ENCODE results near the gene VAMP3.

DNA sequence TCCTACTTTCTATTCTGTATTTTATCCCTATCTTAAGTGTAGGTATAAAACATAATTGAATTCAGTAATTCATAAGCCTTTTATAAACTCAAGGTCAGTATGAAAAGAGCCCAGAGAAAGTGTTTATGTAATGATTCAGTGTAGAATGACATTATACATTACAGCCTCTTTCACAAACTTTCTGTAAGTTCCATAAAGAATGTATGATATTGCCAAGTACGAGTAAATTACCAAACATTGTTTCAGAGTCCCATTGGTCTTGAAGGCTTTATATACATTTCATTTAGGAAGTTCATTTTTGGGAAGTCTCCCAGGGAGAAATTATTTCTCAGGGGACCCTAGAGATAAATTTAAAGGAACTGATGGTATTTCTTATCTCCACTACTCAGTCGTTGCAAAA lies 37.8 kb upstream of the VAMP3 start:
- TF ChIP-seq POLR2A (IDR thresholded peaks at IDR 0.05): no peak
- TF ChIP-seq, protein P1, sequence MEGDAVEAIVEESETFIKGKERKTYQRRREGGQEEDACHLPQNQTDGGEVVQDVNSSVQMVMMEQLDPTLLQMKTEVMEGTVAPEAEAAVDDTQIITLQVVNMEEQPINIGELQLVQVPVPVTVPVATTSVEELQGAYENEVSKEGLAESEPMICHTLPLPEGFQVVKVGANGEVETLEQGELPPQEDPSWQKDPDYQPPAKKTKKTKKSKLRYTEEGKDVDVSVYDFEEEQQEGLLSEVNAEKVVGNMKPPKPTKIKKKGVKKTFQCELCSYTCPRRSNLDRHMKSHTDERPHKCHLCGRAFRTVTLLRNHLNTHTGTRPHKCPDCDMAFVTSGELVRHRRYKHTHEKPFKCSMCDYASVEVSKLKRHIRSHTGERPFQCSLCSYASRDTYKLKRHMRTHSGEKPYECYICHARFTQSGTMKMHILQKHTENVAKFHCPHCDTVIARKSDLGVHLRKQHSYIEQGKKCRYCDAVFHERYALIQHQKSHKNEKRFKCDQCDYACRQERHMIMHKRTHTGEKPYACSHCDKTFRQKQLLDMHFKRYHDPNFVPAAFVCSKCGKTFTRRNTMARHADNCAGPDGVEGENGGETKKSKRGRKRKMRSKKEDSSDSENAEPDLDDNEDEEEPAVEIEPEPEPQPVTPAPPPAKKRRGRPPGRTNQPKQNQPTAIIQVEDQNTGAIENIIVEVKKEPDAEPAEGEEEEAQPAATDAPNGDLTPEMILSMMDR (IDR thresholded peaks at IDR 0.05): no peak

Measured in thyroid gland (tissue), 4 donors.